Neural progenitor cell (in vitro differentiated cells): ENCODE data around the gene FGFBP2.

ENCODE experiments used
- CTCF ChIP-seq: fragments of 200-600 bp; sonication (generic); IDR thresholded peaks from 2 replicates; pipeline ENCODE4 v1.5.1; 2017; ENCODE audit warnings: antibody characterized with exemption, mild to moderate bottlenecking
- EZH2 ChIP-seq: fragments of 200-600 bp; sonication (generic); IDR thresholded peaks from 2 replicates; pipeline ENCODE4 v1.6.1; 2017; ENCODE audit warnings: antibody characterized with exemption, mild to moderate bottlenecking, moderate library complexity

GRCh38 chr4:15996773-15997172 lies 33.8 kb upstream of the FGFBP2 start:
- TF ChIP-seq CTCF (no peak), EZH2 (no peak)
